ENCODE data around the gene SNX7.

Gene SNX7

DNA sequence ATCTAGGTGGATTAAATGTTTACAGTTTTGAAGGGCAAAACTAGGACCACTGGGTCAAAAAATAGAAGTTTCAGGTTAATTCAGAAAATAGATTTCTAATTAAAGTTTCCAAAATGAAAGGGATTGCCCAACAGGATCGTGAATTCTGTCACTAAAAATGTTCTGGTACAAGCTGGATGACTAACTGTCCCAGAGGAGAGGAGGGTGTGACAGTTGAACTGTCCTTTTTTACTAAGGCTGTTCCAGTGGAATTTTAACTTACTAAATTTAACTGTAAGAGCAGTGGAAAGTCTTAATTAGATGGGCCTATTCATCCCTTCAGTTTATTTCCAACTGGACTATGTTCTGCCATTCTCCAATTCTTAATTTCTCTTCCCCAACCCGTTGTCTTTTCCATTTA lies 7.2 kb downstream of the SNX7 start:
- no peaks in the 10 kb centered on the region for H4K20me1 ChIP-seq (ENCODE audit: low read depth, low read length)
- no peaks in the 10 kb centered on the region for H3K9me3 ChIP-seq (ENCODE audit: insufficient read depth, low read length)
- H3K4me2 ChIP-seq (ENCODE audit: low read depth, low read length, poor library complexity, severe bottlenecking), result no peak overlapping the region
- TF ChIP-seq, protein P1, sequence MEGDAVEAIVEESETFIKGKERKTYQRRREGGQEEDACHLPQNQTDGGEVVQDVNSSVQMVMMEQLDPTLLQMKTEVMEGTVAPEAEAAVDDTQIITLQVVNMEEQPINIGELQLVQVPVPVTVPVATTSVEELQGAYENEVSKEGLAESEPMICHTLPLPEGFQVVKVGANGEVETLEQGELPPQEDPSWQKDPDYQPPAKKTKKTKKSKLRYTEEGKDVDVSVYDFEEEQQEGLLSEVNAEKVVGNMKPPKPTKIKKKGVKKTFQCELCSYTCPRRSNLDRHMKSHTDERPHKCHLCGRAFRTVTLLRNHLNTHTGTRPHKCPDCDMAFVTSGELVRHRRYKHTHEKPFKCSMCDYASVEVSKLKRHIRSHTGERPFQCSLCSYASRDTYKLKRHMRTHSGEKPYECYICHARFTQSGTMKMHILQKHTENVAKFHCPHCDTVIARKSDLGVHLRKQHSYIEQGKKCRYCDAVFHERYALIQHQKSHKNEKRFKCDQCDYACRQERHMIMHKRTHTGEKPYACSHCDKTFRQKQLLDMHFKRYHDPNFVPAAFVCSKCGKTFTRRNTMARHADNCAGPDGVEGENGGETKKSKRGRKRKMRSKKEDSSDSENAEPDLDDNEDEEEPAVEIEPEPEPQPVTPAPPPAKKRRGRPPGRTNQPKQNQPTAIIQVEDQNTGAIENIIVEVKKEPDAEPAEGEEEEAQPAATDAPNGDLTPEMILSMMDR (IDR thresholded peaks at IDR 0.05; ENCODE audit: insufficient read depth, low read length, poor library complexity, severe bottlenecking), result no peak
- TF ChIP-seq EZH2phosphoT487 (conservative IDR thresholded peaks at IDR 0.05; ENCODE audit: low read length), result no peak
- no peaks in the 10 kb centered on the region for H3K79me2 ChIP-seq (ENCODE audit: insufficient read depth, low read length)
- no peaks in the 10 kb centered on the region for H3K36me3 ChIP-seq (ENCODE audit: low read length)
- no peaks in the 10 kb centered on the region for H3K27me3 ChIP-seq (ENCODE audit: low read length)
- H3F3A ChIP-seq (ENCODE audit: insufficient read depth), result no peaks in the 10 kb centered on the region
- H3K9me2 ChIP-seq (replicated peaks; ENCODE audit: insufficient read depth, low read length), result no peaks in the 10 kb centered on the region
- no peak overlapping the region for H3K4me3 ChIP-seq (ENCODE audit: insufficient read depth, low read length, poor library complexity, severe bottlenecking)
- H3K9ac ChIP-seq (ENCODE audit: low read length), result no peak overlapping the region
- H2AFZ ChIP-seq (ENCODE audit: low read depth, low read length, severe bottlenecking), result no peak overlapping the region
- H3K27ac ChIP-seq (ENCODE audit: low read depth, low read length), result no peak overlapping the region

DNA sequence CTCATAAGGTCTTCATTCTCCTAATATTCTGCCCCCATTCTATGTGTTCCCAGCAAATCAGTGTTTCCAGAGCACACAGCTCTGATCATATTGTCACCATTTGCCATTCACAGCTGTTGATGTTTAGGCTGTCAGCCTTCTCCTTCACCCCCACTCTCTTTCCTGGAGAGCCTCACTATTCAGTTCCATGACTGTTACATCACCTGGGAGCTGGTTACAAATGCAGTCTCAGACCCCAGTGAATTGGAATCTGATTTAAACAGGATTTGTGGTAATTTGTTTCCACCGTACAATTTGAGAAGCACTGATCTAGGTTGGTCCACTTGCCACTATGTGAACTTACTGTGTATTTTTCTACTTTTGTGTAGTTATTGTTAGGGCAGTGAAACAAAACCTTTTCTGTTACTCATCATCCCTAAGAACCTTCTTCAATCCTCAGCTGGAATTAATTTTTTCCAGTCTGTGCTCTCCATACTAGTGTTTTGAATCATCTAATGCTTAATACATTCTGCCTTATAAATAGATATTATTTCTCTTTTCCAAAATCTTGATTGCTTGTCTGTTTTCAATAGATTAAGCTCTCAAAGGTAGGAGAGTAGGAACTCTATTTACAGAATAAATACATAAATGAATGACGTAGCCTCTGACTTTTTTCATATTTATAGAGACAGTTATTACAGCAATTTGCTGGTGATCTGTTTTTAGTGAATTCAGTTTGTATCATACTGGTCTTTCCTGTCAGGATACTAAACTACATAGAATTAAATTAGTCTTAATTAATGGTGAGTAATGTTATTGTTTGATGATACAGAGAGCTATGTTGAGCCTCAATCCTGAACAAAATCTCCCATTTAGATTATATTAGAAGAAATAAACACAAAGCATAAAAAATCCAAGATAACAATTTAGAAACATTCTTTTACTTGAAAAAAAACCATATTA lies 8.1 kb downstream of the SNX7 start:
- Histone ChIP-seq H4K20me1 (ENCODE audit: low read depth, low read length) (no peaks in the 10 kb centered on the region), H3K9me3 (ENCODE audit: insufficient read depth, low read length) (no peaks in the 10 kb centered on the region), H3K4me2 (ENCODE audit: low read depth, low read length, poor library complexity, severe bottlenecking) (no peak overlapping the region), H3K79me2 (ENCODE audit: insufficient read depth, low read length) (no peaks in the 10 kb centered on the region), H3K9me2 (replicated peaks; ENCODE audit: insufficient read depth, low read length) (no peaks in the 10 kb centered on the region), H3K9ac (ENCODE audit: low read length) (no peak overlapping the region), H3K4me3 (ENCODE audit: insufficient read depth, low read length, poor library complexity, severe bottlenecking) (no peak overlapping the region), H3F3A (ENCODE audit: insufficient read depth) (no peaks in the 10 kb centered on the region), H3K27me3 (ENCODE audit: low read length) (no peaks in the 10 kb centered on the region), H3K27ac (ENCODE audit: low read depth, low read length) (no peak overlapping the region), H2AFZ (ENCODE audit: low read depth, low read length, severe bottlenecking) (no peak overlapping the region), H3K36me3 (ENCODE audit: low read length) (no peaks in the 10 kb centered on the region)
- TF ChIP-seq, protein P1 (IDR thresholded peaks at IDR 0.05; ENCODE audit: insufficient read depth, low read length, poor library complexity, severe bottlenecking), result no peak
- no peak for TF ChIP-seq EZH2phosphoT487 (conservative IDR thresholded peaks at IDR 0.05; ENCODE audit: low read length)

DNA sequence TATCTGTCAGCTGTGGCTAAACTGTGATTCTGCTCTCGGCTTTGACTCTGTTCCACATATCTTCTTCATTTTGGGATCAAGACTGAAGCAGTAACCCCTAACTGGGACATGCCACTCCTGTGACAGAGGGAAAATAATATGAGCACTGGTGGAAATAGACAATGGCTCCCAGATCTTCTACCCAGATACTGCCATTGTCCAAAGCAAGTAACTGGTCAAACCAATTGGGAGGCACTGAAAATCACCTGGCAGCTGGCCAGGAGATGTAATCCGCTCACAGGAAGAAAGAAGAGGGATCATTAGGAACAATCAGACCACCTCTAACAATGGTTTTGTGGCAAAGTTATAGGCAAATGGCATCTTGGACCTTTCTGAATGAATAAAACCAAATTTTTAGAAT lies 10.7 kb downstream of the SNX7 start:
- H3K9me2 ChIP-seq (replicated peaks; ENCODE audit: insufficient read depth, low read length), result no peaks in the 10 kb centered on the region; the same call in 1 of the 2 replicates
- H3K36me3 ChIP-seq (ENCODE audit: low read length), result no peaks in the 10 kb centered on the region
- H3K27me3 ChIP-seq (ENCODE audit: low read length), result no peaks in the 10 kb centered on the region
- no peaks in the 10 kb centered on the region for H3F3A ChIP-seq (ENCODE audit: insufficient read depth)
- H3K4me3 ChIP-seq (ENCODE audit: insufficient read depth, low read length, poor library complexity, severe bottlenecking), result no peak overlapping the region
- H4K20me1 ChIP-seq (ENCODE audit: low read depth, low read length), result no peaks in the 10 kb centered on the region
- H3K9ac ChIP-seq (ENCODE audit: low read length), result no peak overlapping the region
- H2AFZ ChIP-seq (ENCODE audit: low read depth, low read length, severe bottlenecking), result no peak overlapping the region
- no peaks in the 10 kb centered on the region for H3K79me2 ChIP-seq (ENCODE audit: insufficient read depth, low read length)
- TF ChIP-seq, protein P1 (IDR thresholded peaks at IDR 0.05; ENCODE audit: insufficient read depth, low read length, poor library complexity, severe bottlenecking), result no peak
- no peak for TF ChIP-seq EZH2phosphoT487 (conservative IDR thresholded peaks at IDR 0.05; ENCODE audit: low read length)
- H3K9me3 ChIP-seq (ENCODE audit: insufficient read depth, low read length), result no peaks in the 10 kb centered on the region
- H3K27ac ChIP-seq (ENCODE audit: low read depth, low read length), result no peak overlapping the region
- no peak overlapping the region for H3K4me2 ChIP-seq (ENCODE audit: low read depth, low read length, poor library complexity, severe bottlenecking)

Measured in SU-DHL-6 (cell line).